Astrocyte of the cerebellum (primary cell): Measurements from ENCODE around the gene GORASP1.

Experiments used
- DNase-seq: peaks from one replicate; pipeline ENCODE4 v3.0.0-alpha.2; 2011; ENCODE audit warnings: low read depth
- H3K4me3 ChIP-seq: 2 replicates; pipeline ENCODE4 v1.5.1; 2011; ENCODE audit warnings: mild to moderate bottlenecking, low read depth, low read length, moderate library complexity
- in situ Hi-C: cut with HindIII; loops from 2 replicates; pipeline ENCODE4 v1.10.0; 2017; ENCODE audit warnings: low sequenced_read_pairs
- TF ChIP-seq, protein P1 (sequence below): IDR thresholded peaks from 2 replicates; pipeline ENCODE4 v1.5.1; 2012; ENCODE audit warnings: low read length, low read depth, moderate library complexity, mild to moderate bottlenecking; ENCODE audit errors: missing control alignments

Gene GORASP1

DNA sequence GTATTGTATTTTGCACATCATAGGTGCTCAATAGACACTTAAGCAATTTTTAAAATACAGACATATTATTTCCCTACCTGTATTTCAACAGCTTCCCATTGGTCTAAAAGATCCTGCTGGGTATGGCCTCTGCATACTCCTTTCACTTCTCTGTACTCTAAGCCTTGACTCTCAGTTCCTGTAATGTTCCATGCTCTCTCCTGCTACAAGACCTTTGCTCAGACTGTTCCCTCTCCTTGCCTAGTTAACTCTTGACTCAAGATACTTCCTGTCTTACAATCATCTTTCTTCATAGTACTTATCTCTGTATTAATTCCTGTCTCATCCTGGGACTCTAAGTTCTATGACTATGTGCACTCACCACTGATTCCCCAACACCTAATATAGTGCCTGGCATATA is 57.4 kb downstream of the GORASP1 start:
- DNase-seq, result no peak
- no peak overlapping the region for H3K4me3 ChIP-seq
- in situ Hi-C loops, result no loop called here
- TF ChIP-seq, protein P1, sequence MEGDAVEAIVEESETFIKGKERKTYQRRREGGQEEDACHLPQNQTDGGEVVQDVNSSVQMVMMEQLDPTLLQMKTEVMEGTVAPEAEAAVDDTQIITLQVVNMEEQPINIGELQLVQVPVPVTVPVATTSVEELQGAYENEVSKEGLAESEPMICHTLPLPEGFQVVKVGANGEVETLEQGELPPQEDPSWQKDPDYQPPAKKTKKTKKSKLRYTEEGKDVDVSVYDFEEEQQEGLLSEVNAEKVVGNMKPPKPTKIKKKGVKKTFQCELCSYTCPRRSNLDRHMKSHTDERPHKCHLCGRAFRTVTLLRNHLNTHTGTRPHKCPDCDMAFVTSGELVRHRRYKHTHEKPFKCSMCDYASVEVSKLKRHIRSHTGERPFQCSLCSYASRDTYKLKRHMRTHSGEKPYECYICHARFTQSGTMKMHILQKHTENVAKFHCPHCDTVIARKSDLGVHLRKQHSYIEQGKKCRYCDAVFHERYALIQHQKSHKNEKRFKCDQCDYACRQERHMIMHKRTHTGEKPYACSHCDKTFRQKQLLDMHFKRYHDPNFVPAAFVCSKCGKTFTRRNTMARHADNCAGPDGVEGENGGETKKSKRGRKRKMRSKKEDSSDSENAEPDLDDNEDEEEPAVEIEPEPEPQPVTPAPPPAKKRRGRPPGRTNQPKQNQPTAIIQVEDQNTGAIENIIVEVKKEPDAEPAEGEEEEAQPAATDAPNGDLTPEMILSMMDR, result no peak
